Measurements from ENCODE around the gene RNF151.
"Not testable (repeated sequence)": the region's sequence is repeated elsewhere in the genome, so short reads cannot be mapped to it uniquely, and the experiment has no call there.

RNF151 gene

GRCh38 chr16:2008631-2009163 is 42.0 kb downstream of the RNF151 start:
- Histone ChIP-seq H3K4me2 (ENCODE audit: low read length) (peak overlapping the region; percentile 45), H4K8ac (ENCODE audit: low read depth, low read length) (no peak overlapping the region), H3K79me1 (ENCODE audit: low read length) (peaks cover 30% of the 10 kb centered on the region), H3K4me3 (ENCODE audit: low read length) (peak overlapping the region; percentile 90), H3K4me1 (ENCODE audit: control insufficient read depth, low read depth, low read length) (peaks cover 12% of the 10 kb centered on the region), H3K4ac (ENCODE audit: low read depth, low read length) (peak overlapping the region; percentile 72), H3K23ac (ENCODE audit: low read length) (no peak overlapping the region), H3K27ac (ENCODE audit: low read depth, low read length) (no peak overlapping the region), H3K27me3 (ENCODE audit: insufficient read depth, low read length, poor library complexity) (no peaks in the 10 kb centered on the region), H2BK15ac (replicated peaks; ENCODE audit: low read depth) (no peak overlapping the region), H3K79me2 (ENCODE audit: control insufficient read depth, insufficient read depth, low read length) (peaks cover 39% of the 10 kb centered on the region), H2BK5ac (ENCODE audit: low read length) (no peak overlapping the region), H3K18ac (ENCODE audit: low read length) (no peak overlapping the region), H3K9ac (ENCODE audit: low read length) (peak overlapping the region; percentile 83), H3K56ac (ENCODE audit: low read length) (peak overlapping the region; percentile 96), H3K36me3 (ENCODE audit: control insufficient read depth, insufficient read depth, low read length) (no peaks in the 10 kb centered on the region), H2BK120ac (ENCODE audit: low read depth, low read length) (no peak overlapping the region), H4K5ac (ENCODE audit: low read length) (no peak overlapping the region), H2AK5ac (ENCODE audit: low read length) (no peak overlapping the region)
- no CpG with 5 or more reads among the region's 23 CpGs for WGBS (ENCODE audit: extremely low coverage, insufficient coverage, low lambda C conversion rate)
- peak; percentile 40 for DNase-seq

- Histone ChIP-seq H3K4me1 (ENCODE audit: control insufficient read depth, low read depth, low read length) (peaks cover 10% of the 10 kb centered on the region), H2BK5ac (ENCODE audit: low read length) (no peak overlapping the region), H3K79me2 (ENCODE audit: control insufficient read depth, insufficient read depth, low read length) (peaks cover 39% of the 10 kb centered on the region), H2AK5ac (ENCODE audit: low read length) (no peak overlapping the region), H2BK120ac (ENCODE audit: low read depth, low read length) (no peak overlapping the region), H3K27ac (ENCODE audit: low read depth, low read length) (peak overlapping the region; percentile 20), H3K36me3 (ENCODE audit: control insufficient read depth, insufficient read depth, low read length) (no peaks in the 10 kb centered on the region), H3K4me2 (ENCODE audit: low read length) (peak overlapping the region; percentile 45), H2BK15ac (replicated peaks; ENCODE audit: low read depth) (no peak overlapping the region), H4K5ac (ENCODE audit: low read length) (no peak overlapping the region), H3K56ac (ENCODE audit: low read length) (peak overlapping the region; percentile 96), H3K4me3 (ENCODE audit: low read length) (peak overlapping the region; percentile 90), H3K79me1 (ENCODE audit: low read length) (peaks cover 30% of the 10 kb centered on the region), H3K9ac (ENCODE audit: low read length) (peak overlapping the region; percentile 83), H3K27me3 (ENCODE audit: insufficient read depth, low read length, poor library complexity) (no peaks in the 10 kb centered on the region), H3K4ac (ENCODE audit: low read depth, low read length) (peak overlapping the region; percentile 72), H3K18ac (ENCODE audit: low read length) (peak overlapping the region; percentile 64), H4K8ac (ENCODE audit: low read depth, low read length) (no peak overlapping the region), H3K23ac (ENCODE audit: low read length) (no peak overlapping the region)
- WGBS (ENCODE audit: extremely low coverage, insufficient coverage, low lambda C conversion rate), result no CpG with 5 or more reads among the region's 55 CpGs
- no peak for DNase-seq
Measured at GRCh38 chr16:2009164-2009711, 42.6 kb downstream of the RNF151 start.

- H3K4me1 ChIP-seq (ENCODE audit: control insufficient read depth, low read depth, low read length), result peaks cover 9% of the 10 kb centered on the region
- peaks cover 28% of the 10 kb centered on the region for H3K79me1 ChIP-seq (ENCODE audit: low read length)
- peak within 1 kb of the TSS; percentile 93 for H2BK5ac ChIP-seq (ENCODE audit: low read length)
- H3K36me3 ChIP-seq (ENCODE audit: control insufficient read depth, insufficient read depth, low read length), result no peaks in the 10 kb centered on the region
- peak within 1 kb of the TSS; percentile 19 for H2AK5ac ChIP-seq (ENCODE audit: low read length)
- no peak within 1 kb of the TSS for H2BK120ac ChIP-seq (ENCODE audit: low read depth, low read length)
- H4K8ac ChIP-seq (ENCODE audit: low read depth, low read length), result no peak within 1 kb of the TSS
- H3K4me2 ChIP-seq (ENCODE audit: low read length), result peak within 1 kb of the TSS; percentile 87
- peak within 1 kb of the TSS; percentile 100 for H3K9ac ChIP-seq (ENCODE audit: low read length)
- peak within 1 kb of the TSS; percentile 97 for H3K4me3 ChIP-seq (ENCODE audit: low read length)
- H2BK15ac ChIP-seq (replicated peaks; ENCODE audit: low read depth), result no peak within 1 kb of the TSS
- no CpG with 5 or more reads among the region's 52 CpGs for WGBS (ENCODE audit: extremely low coverage, insufficient coverage, low lambda C conversion rate)
- H3K79me2 ChIP-seq (ENCODE audit: control insufficient read depth, insufficient read depth, low read length), result peaks cover 39% of the 10 kb centered on the region
- no peaks in the 10 kb centered on the region for H3K27me3 ChIP-seq (ENCODE audit: insufficient read depth, low read length, poor library complexity)
- peak within 1 kb of the TSS; percentile 83 for H3K4ac ChIP-seq (ENCODE audit: low read depth, low read length)
- peak; percentile 93 for DNase-seq
- H4K5ac ChIP-seq (ENCODE audit: low read length), result peak within 1 kb of the TSS; percentile 91
- peak within 1 kb of the TSS; percentile 20 for H3K27ac ChIP-seq (ENCODE audit: low read depth, low read length)
- H3K18ac ChIP-seq (ENCODE audit: low read length), result peak within 1 kb of the TSS; percentile 64
- H3K56ac ChIP-seq (ENCODE audit: low read length), result peak within 1 kb of the TSS; percentile 99
- peak within 1 kb of the TSS; percentile 45 for H3K23ac ChIP-seq (ENCODE audit: low read length)
Measured at GRCh38 chr16:2009791-2010510, 43.3 kb downstream of the RNF151 start, which contains the start of gene ZNF598. TSS of gene ZNF598 (minus strand) at chr16:2009821.

- H3K56ac ChIP-seq (ENCODE audit: low read length); DNase-seq: not testable (repeated sequence)
- no CpG with 5 or more reads among the region's 9 CpGs for WGBS (ENCODE audit: extremely low coverage, insufficient coverage, low lambda C conversion rate)
Measured at GRCh38 chr16:2011726-2012125, 45.1 kb downstream of the RNF151 start.

GRCh38 chr16:2013527-2013926 is 46.9 kb downstream of the RNF151 start:
- no peaks in the 10 kb centered on the region for H3K27me3 ChIP-seq (ENCODE audit: insufficient read depth, low read length, poor library complexity)
- no CpG with 5 or more reads among the region's 15 CpGs for WGBS (ENCODE audit: extremely low coverage, insufficient coverage, low lambda C conversion rate)

More at GRCh38 chr16:2011726-2012125, 45.1 kb downstream of the RNF151 start:
- not testable (repeated sequence) for H4K8ac ChIP-seq (ENCODE audit: low read depth, low read length); H2BK15ac ChIP-seq (replicated peaks; ENCODE audit: low read depth); H2AK5ac ChIP-seq (ENCODE audit: low read length); H3K4ac ChIP-seq (ENCODE audit: low read depth, low read length); H3K4me2 ChIP-seq (ENCODE audit: low read length); H3K18ac ChIP-seq (ENCODE audit: low read length); H3K4me1 ChIP-seq (ENCODE audit: control insufficient read depth, low read depth, low read length); H3K4me3 ChIP-seq (ENCODE audit: low read length); H2BK120ac ChIP-seq (ENCODE audit: low read depth, low read length); H3K23ac ChIP-seq (ENCODE audit: low read length); H3K9ac ChIP-seq (ENCODE audit: low read length); H3K36me3 ChIP-seq (ENCODE audit: control insufficient read depth, insufficient read depth, low read length); H3K27ac ChIP-seq (ENCODE audit: low read depth, low read length); H2BK5ac ChIP-seq (ENCODE audit: low read length); H4K5ac ChIP-seq (ENCODE audit: low read length); H3K27me3 ChIP-seq (ENCODE audit: insufficient read depth, low read length, poor library complexity)
- H3K79me1 ChIP-seq (ENCODE audit: low read length), result peaks cover 15% of the 10 kb centered on the region
- H3K79me2 ChIP-seq (ENCODE audit: control insufficient read depth, insufficient read depth, low read length), result peaks cover 27% of the 10 kb centered on the region

More at GRCh38 chr16:2013527-2013926, 46.9 kb downstream of the RNF151 start:
- Histone ChIP-seq H3K4me2 (ENCODE audit: low read length) (no peak overlapping the region), H4K5ac (ENCODE audit: low read length) (no peak overlapping the region), H3K79me2 (ENCODE audit: control insufficient read depth, insufficient read depth, low read length) (peaks cover 9% of the 10 kb centered on the region), H3K79me1 (ENCODE audit: low read length) (peaks cover 5% of the 10 kb centered on the region), H2AK5ac (ENCODE audit: low read length) (no peak overlapping the region), H4K8ac (ENCODE audit: low read depth, low read length) (no peak overlapping the region), H3K23ac (ENCODE audit: low read length) (no peak overlapping the region), H3K4ac (ENCODE audit: low read depth, low read length) (no peak overlapping the region), H3K56ac (ENCODE audit: low read length) (no peak overlapping the region), H3K36me3 (ENCODE audit: control insufficient read depth, insufficient read depth, low read length) (no peaks in the 10 kb centered on the region), H3K18ac (ENCODE audit: low read length) (no peak overlapping the region), H3K27ac (ENCODE audit: low read depth, low read length) (no peak overlapping the region), H2BK120ac (ENCODE audit: low read depth, low read length) (no peak overlapping the region), H2BK15ac (replicated peaks; ENCODE audit: low read depth) (no peak overlapping the region), H3K4me3 (ENCODE audit: low read length) (no peak overlapping the region), H3K4me1 (ENCODE audit: control insufficient read depth, low read depth, low read length) (peaks cover 4% of the 10 kb centered on the region), H3K9ac (ENCODE audit: low read length) (no peak overlapping the region), H2BK5ac (ENCODE audit: low read length) (no peak overlapping the region)
- no peak for DNase-seq
